ENCODE measurements around the gene RFTN1. TPM values are rescaled to one million over a fixed set of nuclear protein-coding genes. Genes with fewer than 3 reads are reported as not detected.

Gene RFTN1
- total and polyA plus RNA-seq, 2 donors (not counting 3 experiments of a cell fraction or from before 2014, with no cell fraction given) = 40.3 to 43.3 TPM

DNA sequence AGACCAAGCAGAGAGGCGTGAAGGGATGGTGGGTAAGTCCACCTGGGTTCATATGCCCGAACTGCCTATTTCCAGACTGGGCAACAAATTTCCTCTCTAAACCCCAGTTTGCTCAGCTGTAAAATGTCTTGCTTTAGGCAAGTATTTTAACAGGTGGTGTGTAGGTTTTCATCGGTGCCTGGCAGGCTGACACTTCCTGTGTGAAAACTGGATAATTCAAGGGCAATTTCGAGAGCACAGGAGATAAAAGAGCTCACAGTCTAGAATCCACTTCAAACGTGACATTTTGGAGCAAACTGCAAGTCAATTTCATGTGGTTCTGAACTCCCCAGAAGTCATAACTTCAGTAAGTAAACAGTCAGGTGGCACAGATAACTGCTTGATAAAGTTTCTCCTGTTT is 136.3 kb downstream of the RFTN1 start:
- Histone ChIP-seq H3K27me3 (ENCODE audit: control insufficient read depth in 2 of 2, insufficient read depth in 2 of 2, low read length in 2 of 2) (no peaks in the 10 kb centered on the region), H3K9ac (replicated peaks; ENCODE audit: extremely low read depth, insufficient read depth, low read length) (no peak overlapping the region), H3K4me3 (replicated peaks in 1 of 3; ENCODE audit: insufficient read depth in 1 of 3, low read depth in 1 of 3, low read length in 3 of 3) (no peak overlapping the region), H3K4me1 (ENCODE audit: control insufficient read depth, extremely low read depth, insufficient read depth, low read length) (no peaks in the 10 kb centered on the region), H2AFZ (ENCODE audit: low read depth, low read length) (no peak overlapping the region), H3K9me3 (replicated peaks; ENCODE audit: control insufficient read depth, insufficient read depth, low read length) (no peaks in the 10 kb centered on the region), H3K27ac (ENCODE audit: insufficient read depth, low read depth, low read length) (no peak overlapping the region), H3K4me2 (ENCODE audit: insufficient read depth, low read length) (no peak overlapping the region), H3K79me2 (ENCODE audit: control insufficient read depth, insufficient read depth, low read length) (no peaks in the 10 kb centered on the region), H3K9me1 (replicated peaks; ENCODE audit: control insufficient read depth, extremely low read depth, insufficient read depth, low read length) (no peaks in the 10 kb centered on the region), H3K36me3 (ENCODE audit: control insufficient read depth in 2 of 2, extremely low read depth in 1 of 2, insufficient read depth in 2 of 2, low read length in 2 of 2) (peaks cover 4 to 11% of the 10 kb centered on the region in 2 experiments), H4K20me1 (replicated peaks; ENCODE audit: control insufficient read depth, extremely low read depth, insufficient read depth, low read length) (no peaks in the 10 kb centered on the region)
- ChIA-PET POLR2A (no interaction called here), CTCF (interaction anchor here (1.4 kb wide), 1 partner anchor 10 kb away, joined by 3 read pairs; no protein-coding TSS in a partner anchor)
- FAIRE-seq (no peak), DNase-seq (ENCODE audit: low read depth, low spot score) (no peak)
- intact Hi-C loops (cut with micrococcal nuclease) = no loop called here
- dilution Hi-C loops (cut with MboI; ENCODE audit: extremely low pct_ligation_motif_present, low sequenced_read_pairs) = no loop called here
- no TSS peak for BruUV-seq (replicated peaks)
- TF ChIP-seq MYC (IDR thresholded peaks at IDR 0.05; ENCODE audit: low read depth, low read length) = no peak
- no peak for TF ChIP-seq JUN (IDR thresholded peaks at IDR 0.05; ENCODE audit: borderline replicate concordance, insufficient read depth, insufficient read length, low read depth)
- no peak for TF ChIP-seq FOS (IDR thresholded peaks at IDR 0.05; ENCODE audit: borderline replicate concordance, insufficient read depth, low read length)

DNA sequence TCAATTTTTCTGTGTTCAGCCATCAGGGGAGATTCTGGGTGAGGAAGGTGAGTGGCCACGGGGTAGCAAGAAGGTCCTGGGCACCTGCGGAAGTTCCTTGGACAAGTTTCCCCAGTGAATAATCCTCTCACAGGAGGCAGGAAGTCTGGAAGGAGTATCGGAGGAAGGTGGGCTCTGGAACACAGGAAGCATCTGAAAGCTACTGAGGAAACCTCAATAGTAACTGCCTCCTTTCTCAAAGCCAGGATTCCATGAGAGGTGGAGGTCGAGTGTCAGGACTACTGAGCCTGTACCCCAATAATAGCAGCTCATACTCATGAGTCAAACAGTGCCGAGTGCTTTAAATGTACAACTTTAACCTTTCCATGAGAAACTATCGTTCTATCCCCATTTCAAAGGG is 137.6 kb downstream of the RFTN1 start:
- CTCF ChIA-PET = no interaction called here
- no peak overlapping the region for H3K9ac ChIP-seq (replicated peaks; ENCODE audit: extremely low read depth, insufficient read depth, low read length)
- H3K4me3 ChIP-seq (replicated peaks in 1 of 3; ENCODE audit: insufficient read depth in 1 of 3, low read depth in 1 of 3, low read length in 3 of 3) = no peak overlapping the region
- FAIRE-seq (no peak), DNase-seq (ENCODE audit: low read depth, low spot score) (peak; percentile 12)
- no peaks in the 10 kb centered on the region for H3K9me3 ChIP-seq (replicated peaks; ENCODE audit: control insufficient read depth, insufficient read depth, low read length)
- no peaks in the 10 kb centered on the region for H3K4me1 ChIP-seq (ENCODE audit: control insufficient read depth, extremely low read depth, insufficient read depth, low read length)
- peaks cover 4 to 11% of the 10 kb centered on the region in 2 experiments for H3K36me3 ChIP-seq (ENCODE audit: control insufficient read depth in 2 of 2, extremely low read depth in 1 of 2, insufficient read depth in 2 of 2, low read length in 2 of 2)
- H2AFZ ChIP-seq (ENCODE audit: low read depth, low read length) = no peak overlapping the region
- dilution Hi-C loops (cut with MboI; ENCODE audit: extremely low pct_ligation_motif_present, low sequenced_read_pairs) = no loop called here
- TF ChIP-seq FOS (IDR thresholded peaks at IDR 0.05; ENCODE audit: borderline replicate concordance, insufficient read depth, low read length) (no peak), JUN (IDR thresholded peaks at IDR 0.05; ENCODE audit: borderline replicate concordance, insufficient read depth, insufficient read length, low read depth) (no peak), GATA2 (IDR thresholded peaks at IDR 0.05; ENCODE audit: insufficient read depth, insufficient read length, low read depth, low read length) (no peak), EZH2 (IDR thresholded peaks at IDR 0.05; ENCODE audit: borderline replicate concordance, low read depth, low read length, severe bottlenecking) (no peak), POLR2AphosphoS5 (IDR thresholded peaks at IDR 0.05; ENCODE audit: insufficient read depth, low read depth, low read length) (no peak), MYC (IDR thresholded peaks at IDR 0.05; ENCODE audit: low read depth, low read length) (no peak), POLR2A (IDR thresholded peaks at IDR 0.05; ENCODE audit: low read depth, low read length) (no peak)
- TF ChIP-seq, protein P1, sequence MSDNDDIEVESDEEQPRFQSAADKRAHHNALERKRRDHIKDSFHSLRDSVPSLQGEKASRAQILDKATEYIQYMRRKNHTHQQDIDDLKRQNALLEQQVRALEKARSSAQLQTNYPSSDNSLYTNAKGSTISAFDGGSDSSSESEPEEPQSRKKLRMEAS (IDR thresholded peaks at IDR 0.05; ENCODE audit: insufficient read depth, insufficient read length) = no peak
- TF ChIP-seq, protein P2, sequence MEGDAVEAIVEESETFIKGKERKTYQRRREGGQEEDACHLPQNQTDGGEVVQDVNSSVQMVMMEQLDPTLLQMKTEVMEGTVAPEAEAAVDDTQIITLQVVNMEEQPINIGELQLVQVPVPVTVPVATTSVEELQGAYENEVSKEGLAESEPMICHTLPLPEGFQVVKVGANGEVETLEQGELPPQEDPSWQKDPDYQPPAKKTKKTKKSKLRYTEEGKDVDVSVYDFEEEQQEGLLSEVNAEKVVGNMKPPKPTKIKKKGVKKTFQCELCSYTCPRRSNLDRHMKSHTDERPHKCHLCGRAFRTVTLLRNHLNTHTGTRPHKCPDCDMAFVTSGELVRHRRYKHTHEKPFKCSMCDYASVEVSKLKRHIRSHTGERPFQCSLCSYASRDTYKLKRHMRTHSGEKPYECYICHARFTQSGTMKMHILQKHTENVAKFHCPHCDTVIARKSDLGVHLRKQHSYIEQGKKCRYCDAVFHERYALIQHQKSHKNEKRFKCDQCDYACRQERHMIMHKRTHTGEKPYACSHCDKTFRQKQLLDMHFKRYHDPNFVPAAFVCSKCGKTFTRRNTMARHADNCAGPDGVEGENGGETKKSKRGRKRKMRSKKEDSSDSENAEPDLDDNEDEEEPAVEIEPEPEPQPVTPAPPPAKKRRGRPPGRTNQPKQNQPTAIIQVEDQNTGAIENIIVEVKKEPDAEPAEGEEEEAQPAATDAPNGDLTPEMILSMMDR (IDR thresholded peaks at IDR 0.05; ENCODE audit: extremely low read depth in 1 of 2, insufficient read depth in 1 of 2, low read depth in 1 of 2, low read length in 2 of 2) = no peak
- POLR2A ChIA-PET = no interaction called here
- no peak overlapping the region for H3K4me2 ChIP-seq (ENCODE audit: insufficient read depth, low read length)
- H3K27me3 ChIP-seq (ENCODE audit: control insufficient read depth in 2 of 2, insufficient read depth in 2 of 2, low read length in 2 of 2) = no peaks in the 10 kb centered on the region
- BruUV-seq (replicated peaks) = no TSS peak
- no peaks in the 10 kb centered on the region for H4K20me1 ChIP-seq (replicated peaks; ENCODE audit: control insufficient read depth, extremely low read depth, insufficient read depth, low read length)
- intact Hi-C loops (cut with micrococcal nuclease) = no loop called here
- no peak overlapping the region for H3K27ac ChIP-seq (ENCODE audit: insufficient read depth, low read depth, low read length)
- H3K79me2 ChIP-seq (ENCODE audit: control insufficient read depth, insufficient read depth, low read length) = no peaks in the 10 kb centered on the region
- no peaks in the 10 kb centered on the region for H3K9me1 ChIP-seq (replicated peaks; ENCODE audit: control insufficient read depth, extremely low read depth, insufficient read depth, low read length)
